NAMALWA (cell line): ENCODE results near the gene PADI4.
"Not testable (repeated sequence)": the region's sequence is repeated elsewhere in the genome, so short reads cannot be mapped to it uniquely, and the experiment has no call there.

Experiments used
- DNase-seq: peaks from one replicate; pipeline ENCODE4 v3.0.0-alpha.2; 2015; ENCODE audit warnings: low spot score

Gene PADI4

GRCh38 chr1:17314491-17314971 lies 6.5 kb downstream of the PADI4 start:
- DNase-seq, result no peak

- no peak for DNase-seq
These were observed 7.6 kb downstream of the PADI4 start for GRCh38 chr1:17315542-17316130.

- no peak for DNase-seq
These were observed 8.7 kb downstream of the PADI4 start for GRCh38 chr1:17316704-17317103.

- no peak for DNase-seq
These were observed 10.3 kb downstream of the PADI4 start for GRCh38 chr1:17318262-17318661.

GRCh38 chr1:17319561-17320350 lies 11.8 kb downstream of the PADI4 start:
- no peak for DNase-seq

GRCh38 chr1:17321857-17322390 lies 13.9 kb downstream of the PADI4 start:
- DNase-seq, result not testable (repeated sequence)

GRCh38 chr1:17328855-17329254 lies 20.9 kb downstream of the PADI4 start:
- no peak for DNase-seq

GRCh38 chr1:17329610-17330009 lies 21.6 kb downstream of the PADI4 start:
- no peak for DNase-seq

GRCh38 chr1:17330856-17331255 lies 22.9 kb downstream of the PADI4 start:
- no peak for DNase-seq

- no peak for DNase-seq
These were observed 25.1 kb downstream of the PADI4 start for GRCh38 chr1:17333081-17333480.

- peak; percentile 82 for DNase-seq
These were observed 28.1 kb downstream of the PADI4 start for GRCh38 chr1:17335821-17336710.

- DNase-seq, result no peak
These were observed 30.9 kb downstream of the PADI4 start for GRCh38 chr1:17338706-17339493.

- no peak for DNase-seq
These were observed 31.5 kb downstream of the PADI4 start for GRCh38 chr1:17339521-17339920.

GRCh38 chr1:17340358-17340757 lies 32.4 kb downstream of the PADI4 start:
- DNase-seq, result no peak

GRCh38 chr1:17342014-17342441 lies 34.0 kb downstream of the PADI4 start:
- DNase-seq, result no peak

GRCh38 chr1:17345506-17345905 lies 37.5 kb downstream of the PADI4 start:
- DNase-seq, result not testable (repeated sequence)

GRCh38 chr1:17346046-17346789 lies 38.2 kb downstream of the PADI4 start:
- DNase-seq, result no peak

- no peak for DNase-seq
These were observed 40.0 kb downstream of the PADI4 start for GRCh38 chr1:17347769-17348592.

GRCh38 chr1:17348593-17349234 lies 40.7 kb downstream of the PADI4 start:
- no peak for DNase-seq
